H1 (cell line): ENCODE data around the gene ADGRB2. TPM values are rescaled to one million over a fixed set of nuclear protein-coding genes. Genes with fewer than 3 reads are reported as not detected.
A peak's percentile ranks its signal among the peaks of the same experiment; 100 is the strongest.

Experiments
- CTCF ChIA-PET: fragments of 300-600 bp; sonication (Branson Sonifier 250); formaldehyde crosslinking; loops from one replicate; lab custom pipeline; 2021; ENCODE audit not compliant: partially characterized antibody; lab: Charles Lee
- POLR2A ChIA-PET: fragments of 300-600 bp; sonication (Branson Sonifier 250); formaldehyde crosslinking; loops from one replicate; lab custom pipeline; 2021; ENCODE audit warnings: inconsistent platforms; ENCODE audit not compliant: partially characterized antibody; lab: Charles Lee
- DNase-seq, 2 experiments: peaks; one replicate each; pipeline versions ENCODE4 v3.0.0 to v3.0.0-alpha.2; 2010 to 2022; ENCODE audit warnings: low spot score in 2 of 2, low read depth in 1 of 2, mixed read lengths in 1 of 2
- FAIRE-seq: peaks from 2 replicates; lab custom pipeline; 2011; peaks lifted over from hg19 to GRCh38; lab: Jason Lieb, UNC
- H2AFZ ChIP-seq: 2 replicates; pipeline ENCODE4 v1.8.1; 2012; ENCODE audit warnings: low read length, inconsistent platforms
- H2AK5ac ChIP-seq: 2 replicates; pipeline ENCODE4 v1.6.1; 2013; ENCODE audit warnings: low read depth, low read length
- H2BK120ac ChIP-seq: replicated peaks from 2 replicates; pipeline ENCODE3; 2013; ENCODE audit warnings: low read depth, low read length, inconsistent platforms
- H2BK12ac ChIP-seq: 2 replicates; pipeline ENCODE4 v1.6.1; 2013; ENCODE audit warnings: low read depth, low read length
- H2BK15ac ChIP-seq: 2 replicates; pipeline ENCODE4 v1.6.1; 2013; ENCODE audit warnings: low read length
- H2BK20ac ChIP-seq: 2 replicates; pipeline ENCODE4 v1.6.1; 2013; ENCODE audit warnings: low read length
- H2BK5ac ChIP-seq: 2 replicates; pipeline ENCODE4 v1.6.1; 2013; ENCODE audit warnings: low read depth, low read length
- H3K14ac ChIP-seq: 2 replicates; pipeline ENCODE4 v1.6.1; 2013; ENCODE audit warnings: inconsistent platforms; ENCODE audit not compliant: insufficient read length
- H3K18ac ChIP-seq: 2 replicates; pipeline ENCODE4 v1.6.1; 2013; ENCODE audit warnings: low read length; ENCODE audit errors: extremely low read depth
- H3K23ac ChIP-seq: 2 replicates; pipeline ENCODE4 v1.6.1; 2013; ENCODE audit warnings: inconsistent platforms; ENCODE audit not compliant: insufficient read length
- H3K23me2 ChIP-seq: 2 replicates; pipeline ENCODE4 v1.6.1; 2013; ENCODE audit warnings: low read depth, low read length
- H3K27ac ChIP-seq: 2 replicates; pipeline ENCODE4 v1.6.1; 2011; ENCODE audit warnings: low read depth, low read length, inconsistent platforms
- H3K27me3 ChIP-seq, 4 experiments: replicated peaks in 1 of 4; 1 replicate in 1 of 4; 2 replicates in 3 of 4; pipeline versions ENCODE4 v1.6.1 to v1.8.1; 2011 to 2013; ENCODE audit warnings: low read length in 3 of 4, mild to moderate bottlenecking in 3 of 4, inconsistent platforms in 2 of 4, mixed read lengths in 2 of 4, moderate library complexity in 1 of 4; ENCODE audit not compliant: control insufficient read depth in 3 of 4, insufficient read depth in 3 of 4; ENCODE audit errors: extremely low read depth in 1 of 4
- H3K36me3 ChIP-seq, 4 experiments: 2 replicates each; pipeline versions ENCODE4 v1.6.1 to v1.8.1; 2011 to 2013; ENCODE audit warnings: mild to moderate bottlenecking in 4 of 4, low read length in 3 of 4, moderate library complexity in 2 of 4, control low read depth in 1 of 4, inconsistent platforms in 1 of 4; ENCODE audit not compliant: insufficient read depth in 4 of 4, control insufficient read depth in 2 of 4
- H3K4ac ChIP-seq: replicated peaks from 2 replicates; pipeline ENCODE3; 2013; ENCODE audit warnings: low read length, low read depth, mixed read lengths, inconsistent platforms; ENCODE audit not compliant: insufficient read length
- H3K4me1 ChIP-seq, 4 experiments: replicated peaks in 1 of 4; 1 replicate in 1 of 4; 2 replicates in 3 of 4; pipeline versions ENCODE4 v1.6.1 to v1.8.1; 2011 to 2013; ENCODE audit warnings: low read length in 3 of 4, inconsistent platforms in 2 of 4, mixed read lengths in 1 of 4; ENCODE audit not compliant: insufficient read depth in 4 of 4, control insufficient read depth in 3 of 4
- H3K4me2 ChIP-seq, 2 experiments: 2 replicates each; pipeline versions ENCODE4 v1.6.1 to v1.8.1; 2011 to 2013; ENCODE audit warnings: low read depth in 2 of 2, low read length in 2 of 2, control low read depth in 1 of 2, inconsistent platforms in 1 of 2, mild to moderate bottlenecking in 1 of 2; ENCODE audit not compliant: insufficient read depth in 1 of 2
- H3K4me3 ChIP-seq, 4 experiments: fragments of 200-600, 300-600 bp in 1 of 4; sonication (generic), shearing (Covaris generic), sonication (Bioruptor Twin) in 1 of 4; 2 replicates each; pipeline versions ENCODE4 v1.5.1 to v1.8.1; 2011 to 2016; ENCODE audit warnings: low read length in 4 of 4, low read depth in 3 of 4, control low read depth in 2 of 4, inconsistent platforms in 2 of 4, mild to moderate bottlenecking in 2 of 4, mixed read lengths in 1 of 4, moderate library complexity in 1 of 4; ENCODE audit not compliant: insufficient read depth in 2 of 4; ENCODE audit errors: extremely low read depth in 1 of 4
- H3K56ac ChIP-seq: replicated peaks from 2 replicates; pipeline ENCODE3; 2013; ENCODE audit warnings: low read depth, mild to moderate bottlenecking, mixed read lengths, low read length, inconsistent platforms; ENCODE audit not compliant: insufficient read length
- H3K79me1 ChIP-seq: 2 replicates; pipeline ENCODE4 v1.6.1; 2013; ENCODE audit warnings: low read depth, low read length, control low read depth
- H3K79me2 ChIP-seq, 2 experiments: 2 replicates each; pipeline versions ENCODE4 v1.6.1 to v1.8.1; 2012 to 2013; ENCODE audit warnings: low read length in 2 of 2, mild to moderate bottlenecking in 2 of 2, inconsistent platforms in 1 of 2; ENCODE audit not compliant: insufficient read depth in 2 of 2, control insufficient read depth in 1 of 2
- H3K9ac ChIP-seq, 4 experiments: replicated peaks in 1 of 4; 1 replicate in 1 of 4; 2 replicates in 3 of 4; pipeline versions ENCODE4 v1.6.1 to v1.8.1; 2011 to 2013; ENCODE audit warnings: low read depth in 3 of 4, low read length in 3 of 4, control low read depth in 2 of 4, mild to moderate bottlenecking in 2 of 4, moderate library complexity in 2 of 4, inconsistent platforms in 1 of 4; ENCODE audit errors: extremely low read depth in 1 of 4
- H3K9me3 ChIP-seq, 2 experiments: 2 replicates each; pipeline versions ENCODE4 v1.6.1 to v1.8.1; 2012 to 2013; ENCODE audit warnings: mild to moderate bottlenecking in 2 of 2, moderate library complexity in 2 of 2, control low read depth in 1 of 2, inconsistent platforms in 1 of 2, low read depth in 1 of 2, low read length in 1 of 2, mixed read lengths in 1 of 2; ENCODE audit not compliant: insufficient read depth in 2 of 2
- H4K20me1 ChIP-seq, 2 experiments: replicated peaks in 1 of 2; 2 replicates each; pipeline versions ENCODE3 to v1.8.1; 2011 to 2013; ENCODE audit warnings: inconsistent platforms in 2 of 2, low read length in 2 of 2, mild to moderate bottlenecking in 1 of 2; ENCODE audit not compliant: insufficient read depth in 2 of 2, control insufficient read depth in 1 of 2
- H4K5ac ChIP-seq: 2 replicates; pipeline ENCODE4 v1.6.1; 2013; ENCODE audit warnings: low read length, low read depth, mixed read lengths, inconsistent platforms; ENCODE audit not compliant: insufficient read length
- H4K8ac ChIP-seq: 2 replicates; pipeline ENCODE4 v1.8.0; 2013; ENCODE audit warnings: mild to moderate bottlenecking, moderate library complexity, low read length, inconsistent platforms; ENCODE audit not compliant: insufficient read depth; ENCODE audit errors: extremely low read depth
- H4K91ac ChIP-seq: replicated peaks from 2 replicates; pipeline ENCODE3; 2013; ENCODE audit warnings: low read length, mixed read lengths, inconsistent platforms; ENCODE audit not compliant: insufficient read length
- CBX5 ChIP-seq: fragments of 300-800, 300-1000 bp; sonication (generic); IDR thresholded peaks from 2 replicates; pipeline ENCODE4 v1.7.1; 2016; ENCODE audit warnings: antibody characterized with exemption, low read length, low read depth
- CBX8 ChIP-seq: fragments of 300-800, 300-1000 bp; sonication (generic); IDR thresholded peaks from 2 replicates; pipeline ENCODE4 v1.7.1; 2016; ENCODE audit warnings: low read depth, low read length, borderline replicate concordance
- CEBPB ChIP-seq: IDR thresholded peaks from 2 replicates; pipeline ENCODE4 v1.6.1; 2012; ENCODE audit warnings: low read depth, low read length
- EP300 ChIP-seq, 2 experiments: IDR thresholded peaks; 1 replicate in 1 of 2; 2 replicates in 1 of 2; pipeline ENCODE4 v1.6.1; 2011 to 2012; ENCODE audit warnings: low read depth in 2 of 2, low read length in 2 of 2, mild to moderate bottlenecking in 2 of 2, borderline replicate concordance in 1 of 2, inconsistent platforms in 1 of 2, moderate library complexity in 1 of 2
- RFX5 ChIP-seq: IDR thresholded peaks from 2 replicates; pipeline ENCODE4 v1.6.1; 2011; ENCODE audit warnings: low read depth, low read length, improper control_type of control experiment, borderline replicate concordance
- RXRA ChIP-seq: IDR thresholded peaks from 2 replicates; pipeline ENCODE4 v1.6.1; 2011; ENCODE audit warnings: low read depth, mild to moderate bottlenecking, low read length, moderate library complexity; ENCODE audit not compliant: insufficient read depth
- SIX5 ChIP-seq: IDR thresholded peaks from 2 replicates; pipeline ENCODE4 v1.6.1; 2011; ENCODE audit warnings: mild to moderate bottlenecking, low read depth, low read length
- WGBS, 2 experiments: shearing (Covaris generic) in 1 of 2; methylation state at CpG; one replicate each; pipeline versions ENCODE4 v1.1.6 to v1.1.7; 2013 to 2015; ENCODE audit warnings: low lambda C conversion rate in 2 of 2, mixed read lengths in 2 of 2, inconsistent platforms in 1 of 2, low coverage in 1 of 2, missing lambda C conversion rate in 1 of 2; ENCODE audit not compliant: insufficient replicate concordance in 2 of 2, insufficient coverage in 1 of 2, insufficient read length in 1 of 2; ENCODE audit errors: extremely low coverage in 1 of 2, missing lambda C conversion rate in 1 of 2; 5-methylcytosine and 5-hydroxymethylcytosine counted together
- polyA plus RNA-seq, 7 experiments: library from polyadenylated mRNA; depleted of rRNA in 3 of 7; stranded (reverse) in 5 of 7; unstranded in 2 of 7; fragments of >200 nt in 5 of 7; fragments of 200-250 nt in 2 of 7; gene quantifications; 1 replicate in 5 of 7; 2 replicates in 1 of 7; 4 replicates in 1 of 7; pipeline versions ENCODE4 v1.2.1 to v1.2.3, GENCODE V29; 2011 to 2013; ENCODE audit warnings: missing spikeins in 2 of 7, mixed read lengths in 2 of 7
- total RNA-seq: library from RNA; stranded (reverse); fragmentation: NEBNext Ultra II Directional; extraction: Animal tissue kit (Norgen Biotek cat#: 25700); gene quantifications from 2 replicates; pipeline ENCODE4 v1.2.1, GENCODE V29; 2021

The ADGRB2 gene
- total and polyA plus RNA-seq, 2 of the 8 experiments (the other 6 are each of a cell fraction or from before 2014, with no cell fraction given) = 15.6 to 26.2 TPM

- Histone ChIP-seq H3K27me3 (peaks cover 3 to 18% (median 8%) of the 10 kb centered on the region in 4 experiments; a peak in 6 of 7 replicates), H3K23me2 (peaks cover 17% of the 10 kb centered on the region), H3K14ac (no peak overlapping the region), H3K4me2 (peak overlapping the region in 1 of 2 experiments; percentile 73; a peak in 1 of 4 replicates), H2BK15ac (no peak overlapping the region), H3K4me3 (no peak overlapping the region), H3K9ac (no peak overlapping the region), H2AK5ac (no peak overlapping the region), H3K79me1 (no peaks in the 10 kb centered on the region), H3K56ac (no peak overlapping the region), H3K27ac (no peak overlapping the region), H2AFZ (no peak overlapping the region), H4K5ac (no peak overlapping the region), H4K91ac (no peak overlapping the region), H4K8ac (no peak overlapping the region), H3K79me2 (no peaks in the 10 kb centered on the region), H3K18ac (no peak overlapping the region), H4K20me1 (peaks cover 4 to 11% of the 10 kb centered on the region in 2 experiments), H3K9me3 (no peaks in the 10 kb centered on the region), H2BK120ac (no peak overlapping the region), H3K4me1 (peaks cover 13 to 38% (median 24%) of the 10 kb centered on the region in 4 experiments), H2BK12ac (no peak overlapping the region), H3K4ac (no peak overlapping the region), H3K36me3 (no peaks in the 10 kb centered on the region), H2BK5ac (no peak overlapping the region), H2BK20ac (0 out of 2 replicates have a peak overlapping the region, but pooled peaks have one; percentile 66), H3K23ac (no peak overlapping the region)
- ChIA-PET CTCF (interaction anchor here (0.7 to 14.0 kb wide), 13 partner anchors 10 to 188 kb away, joined by 3 to 206 read pairs (median 4); no protein-coding TSS in a partner anchor), POLR2A (interaction anchor here (0.6 to 1.9 kb wide), 4 partner anchors 18 to 112 kb away, joined by 3 to 9 read pairs (median 3); no protein-coding TSS in a partner anchor)
- FAIRE-seq (no peak), DNase-seq (no peak)
- WGBS, 2 experiments = 84% methylated on average over 6 of the region's 6 CpGs; no CpG with 5 or more reads in 1 of the 2 experiments
- no peak for TF ChIP-seq CBX5
- no peak for TF ChIP-seq CEBPB
- no peak for TF ChIP-seq RFX5
- TF ChIP-seq SIX5 = no peak
- no peak for TF ChIP-seq CBX8
- TF ChIP-seq EP300 (IDR thresholded peaks at IDR 0.05; ENCODE audit: borderline replicate concordance in 1 of 2, low read depth in 2 of 2, low read length in 2 of 2) = no peak
- no peak for TF ChIP-seq RXRA
Observed at GRCh38 chr1:31765516-31765915, 1.4 kb upstream of the ADGRB2 start.
